Measurements from ENCODE around the gene PTGDR. TPM values are rescaled to one million over a fixed set of nuclear protein-coding genes. Genes with fewer than 3 reads are reported as not detected.

Gene PTGDR
- total and polyA plus RNA-seq, 2 experiments from 2014 or later: 2.5 to 3.5 TPM

GRCh38 chr14:52241087-52241793 lies 26.3 kb upstream of the PTGDR start:
- Histone ChIP-seq H3K9me3 (ENCODE audit: low read depth) (no peaks in the 10 kb centered on the region), H3K36me3 (replicated peaks; ENCODE audit: insufficient read depth, low read depth) (no peaks in the 10 kb centered on the region), H3K4me2 (no peak overlapping the region), H3K9me2 (replicated peaks; ENCODE audit: insufficient read depth) (no peaks in the 10 kb centered on the region), H3K27ac (no peak overlapping the region), H4K20me1 (ENCODE audit: insufficient read depth, poor library complexity, severe bottlenecking) (no peaks in the 10 kb centered on the region), H3K27me3 (no peaks in the 10 kb centered on the region), H3K79me2 (no peaks in the 10 kb centered on the region), H2AFZ (no peak overlapping the region), H3K4me1 (ENCODE audit: insufficient read depth) (no peaks in the 10 kb centered on the region), H3K4me3 (no peak overlapping the region)
- no peak for DNase-seq (ENCODE audit: low spot score)
- 73% methylated on average over 5 of the region's 5 CpGs for WGBS (ENCODE audit: low lambda C conversion rate, missing lambda C conversion rate)
- TF ChIP-seq EZH2 (IDR thresholded peaks at IDR 0.05; ENCODE audit: borderline replicate concordance) (no peak), EZH2phosphoT487 (IDR thresholded peaks at IDR 0.05; ENCODE audit: low read depth, severe bottlenecking, unreplicated experiment) (no peak), CTCF (IDR thresholded peaks at IDR 0.05; ENCODE audit: poor library complexity) (no peak)

- no peaks in the 10 kb centered on the region for H3K9me3 ChIP-seq (ENCODE audit: low read depth)
- no peaks in the 10 kb centered on the region for H3K4me1 ChIP-seq (ENCODE audit: insufficient read depth)
- H2AFZ ChIP-seq: no peak overlapping the region
- H3K4me2 ChIP-seq: no peak overlapping the region
- no peaks in the 10 kb centered on the region for H3K79me2 ChIP-seq
- H3K27me3 ChIP-seq: no peaks in the 10 kb centered on the region
- no peak overlapping the region for H3K27ac ChIP-seq
- 57% methylated on average over 2 of the region's 2 CpGs for WGBS (ENCODE audit: low lambda C conversion rate, missing lambda C conversion rate)
- no peak for TF ChIP-seq EZH2phosphoT487 (IDR thresholded peaks at IDR 0.05; ENCODE audit: low read depth, severe bottlenecking, unreplicated experiment)
- TF ChIP-seq EZH2 (IDR thresholded peaks at IDR 0.05; ENCODE audit: borderline replicate concordance): no peak
- TF ChIP-seq CTCF (IDR thresholded peaks at IDR 0.05; ENCODE audit: poor library complexity): no peak
- H3K36me3 ChIP-seq (replicated peaks; ENCODE audit: insufficient read depth, low read depth): no peaks in the 10 kb centered on the region
- no peak for DNase-seq (ENCODE audit: low spot score)
- H3K9me2 ChIP-seq (replicated peaks; ENCODE audit: insufficient read depth): no peaks in the 10 kb centered on the region
- no peak overlapping the region for H3K4me3 ChIP-seq
- no peaks in the 10 kb centered on the region for H4K20me1 ChIP-seq (ENCODE audit: insufficient read depth, poor library complexity, severe bottlenecking)
These were observed 23.2 kb upstream of the PTGDR start for GRCh38 chr14:52244328-52244727.

- TF ChIP-seq EZH2 (IDR thresholded peaks at IDR 0.05; ENCODE audit: borderline replicate concordance): no peak
- no peak for TF ChIP-seq EZH2phosphoT487 (IDR thresholded peaks at IDR 0.05; ENCODE audit: low read depth, severe bottlenecking, unreplicated experiment)
- TF ChIP-seq CTCF (IDR thresholded peaks at IDR 0.05; ENCODE audit: poor library complexity): no peak
- H4K20me1 ChIP-seq (ENCODE audit: insufficient read depth, poor library complexity, severe bottlenecking): no peaks in the 10 kb centered on the region
- H3K79me2 ChIP-seq: no peaks in the 10 kb centered on the region
- H3K27me3 ChIP-seq: no peaks in the 10 kb centered on the region
- no peak overlapping the region for H3K4me3 ChIP-seq
- no peaks in the 10 kb centered on the region for H3K9me2 ChIP-seq (replicated peaks; ENCODE audit: insufficient read depth)
- H3K9me3 ChIP-seq (ENCODE audit: low read depth): no peaks in the 10 kb centered on the region
- no peak for DNase-seq (ENCODE audit: low spot score)
- WGBS (ENCODE audit: low lambda C conversion rate, missing lambda C conversion rate): 94% methylated on average over 3 of the region's 3 CpGs
- no peaks in the 10 kb centered on the region for H3K36me3 ChIP-seq (replicated peaks; ENCODE audit: insufficient read depth, low read depth)
- no peaks in the 10 kb centered on the region for H3K4me1 ChIP-seq (ENCODE audit: insufficient read depth)
- no peak overlapping the region for H2AFZ ChIP-seq
- no peak overlapping the region for H3K27ac ChIP-seq
- H3K4me2 ChIP-seq: no peak overlapping the region
These were observed 22.5 kb upstream of the PTGDR start for GRCh38 chr14:52244997-52245396.
